MM.1S (cell line): ENCODE results near the gene GALNT9.

Source experiments
- CTCF ChIP-seq: fragments of 300-600 bp; sonication (generic); IDR thresholded peaks from 2 replicates; pipeline ENCODE4 v1.5.1; 2016; ENCODE audit warnings: antibody characterized with exemption, low read length, mixed read lengths
- EZH2 ChIP-seq: fragments of 300-600 bp; sonication (generic); optimal IDR thresholded peaks from 2 replicates; pipeline ENCODE3; 2017; ENCODE audit warnings: low read depth, mild to moderate bottlenecking, antibody characterized with exemption, low read length, mixed read lengths
- EZH2phosphoT487 ChIP-seq: fragments of 300-600 bp; sonication (generic); IDR thresholded peaks from 2 replicates; pipeline ENCODE4 v1.6.1; 2018; ENCODE audit warnings: antibody characterized with exemption, low read length

- TF ChIP-seq CTCF = no peak
- no peak for TF ChIP-seq EZH2
- no peak for TF ChIP-seq EZH2phosphoT487
These were observed 6.0 kb downstream of the GALNT9 start for GRCh38 chr12:132323171-132324010.
